PC-3 (cell line): Measurements from ENCODE around the gene ZNF789. TPM values are rescaled to one million over a fixed set of nuclear protein-coding genes. Genes with fewer than 3 reads are reported as not detected.

ENCODE experiments used
- ATAC-seq: fragments of 200-7000 bp; cut with Tn5 transposase; 2 replicates; pipeline ENCODE4 v1.9.1; 2020; ENCODE audit warnings: mild to moderate bottlenecking, moderate library complexity
- BruUV-seq: library from RNA; stranded (reverse); fragments of 400-500 nt; replicated peaks from 2 replicates; lab custom pipeline; 2021; lab: Mats Ljungman, UMichigan
- CTCF ChIA-PET: fragments of 300-600 bp; sonication (Branson Sonifier 250); formaldehyde crosslinking; loops from one replicate; lab custom pipeline; 2022; ENCODE audit warnings: antibody characterized with exemption; lab: Charles Lee
- POLR2A ChIA-PET: fragments of 300-600 bp; sonication (Branson Sonifier 250); formaldehyde crosslinking; loops from one replicate; lab custom pipeline; 2022; ENCODE audit warnings: antibody characterized with exemption; ENCODE audit not compliant: unreplicated experiment; lab: Charles Lee
- DNase-seq: peaks from one replicate; pipeline ENCODE4 v3.0.0-alpha.2; 2015
- H2AFZ ChIP-seq: fragments of 300-600 bp; sonication (generic); 2 replicates; pipeline ENCODE4 v1.6.0; 2016; ENCODE audit warnings: antibody characterized with exemption, low read length
- H3F3A ChIP-seq: fragments of 300-600 bp; sonication (generic); one replicate; pipeline ENCODE4 v1.6.0; 2017; ENCODE audit warnings: antibody characterized with exemption, low read length, control low read depth, mild to moderate bottlenecking; ENCODE audit not compliant: unreplicated experiment
- H3K27ac ChIP-seq: fragments of 300-600 bp; sonication (generic); 2 replicates; pipeline ENCODE4 v1.5.1; 2016; ENCODE audit warnings: mild to moderate bottlenecking, low read length
- H3K27me3 ChIP-seq: fragments of 300-600 bp; sonication (generic); 2 replicates; pipeline ENCODE4 v1.6.1; 2016; ENCODE audit warnings: low read length, mixed read lengths
- H3K36me3 ChIP-seq: fragments of 300-600 bp; sonication (generic); 2 replicates; pipeline ENCODE4 v1.6.1; 2016; ENCODE audit warnings: low read depth, mixed run types, low read length, mixed read lengths
- H3K4me1 ChIP-seq: fragments of 300-600 bp; sonication (generic); 2 replicates; pipeline ENCODE4 v1.5.1; 2016; ENCODE audit warnings: low read length; ENCODE audit not compliant: insufficient read depth
- H3K4me2 ChIP-seq: fragments of 300-600 bp; sonication (generic); 2 replicates; pipeline ENCODE4 v1.6.0; 2016; ENCODE audit warnings: low read length
- H3K4me3 ChIP-seq: fragments of 300-600 bp; sonication (generic); 2 replicates; pipeline ENCODE4 v1.5.1; 2016; ENCODE audit warnings: mild to moderate bottlenecking, low read length, mixed read lengths
- H3K79me2 ChIP-seq: fragments of 300-600 bp; sonication (generic); 2 replicates; pipeline ENCODE4 v1.6.1; 2017; ENCODE audit warnings: low read length, mixed read lengths
- H3K9ac ChIP-seq: fragments of 300-600 bp; sonication (generic); 2 replicates; pipeline ENCODE4 v1.6.0; 2016; ENCODE audit warnings: mild to moderate bottlenecking, low read length
- H3K9me2 ChIP-seq: fragments of 300-600 bp; sonication (generic); replicated peaks from 2 replicates; pipeline ENCODE4 v1.6.1; 2016; ENCODE audit warnings: mixed run types, low read length, mixed read lengths
- H3K9me3 ChIP-seq: fragments of 300-600 bp; sonication (generic); 2 replicates; pipeline ENCODE4 v1.6.1; 2016; ENCODE audit warnings: low read length, mixed read lengths
- H4K20me1 ChIP-seq: fragments of 300-600 bp; sonication (generic); 2 replicates; pipeline ENCODE4 v1.6.1; 2016; ENCODE audit warnings: low read length, mixed read lengths
- EZH2 ChIP-seq: fragments of 300-600 bp; sonication (generic); IDR thresholded peaks from one replicate; pipeline ENCODE4 v1.6.1; 2017; ENCODE audit warnings: antibody characterized with exemption, mild to moderate bottlenecking, low read length; ENCODE audit not compliant: unreplicated experiment
- EZH2phosphoT487 ChIP-seq: fragments of 300-600 bp; sonication (generic); IDR thresholded peaks from 2 replicates; pipeline ENCODE4 v1.6.1; 2018; ENCODE audit warnings: mild to moderate bottlenecking, antibody characterized with exemption, low read length, borderline replicate concordance
- intact Hi-C: fragments of 100-400 bp; cut with micrococcal nuclease; formaldehyde crosslinking; loops from 2 replicates; pipeline ENCODE4 v1.9.0; 2023
- total RNA-seq: library from RNA; depleted of rRNA; stranded (reverse); fragments of >200 nt; gene quantifications from 2 replicates; pipeline ENCODE4 v1.2.3, GENCODE V29; 2014
- TF ChIP-seq, protein P1 (sequence below): fragments of 300-600 bp; sonication (generic); conservative IDR thresholded peaks from 2 replicates; pipeline ENCODE4 v1.5.1; 2017; ENCODE audit warnings: antibody characterized with exemption, low read depth, mild to moderate bottlenecking, low read length

The ZNF789 gene
- total RNA-seq, 1 experiment from 2014 or later = 8.3 TPM

DNA sequence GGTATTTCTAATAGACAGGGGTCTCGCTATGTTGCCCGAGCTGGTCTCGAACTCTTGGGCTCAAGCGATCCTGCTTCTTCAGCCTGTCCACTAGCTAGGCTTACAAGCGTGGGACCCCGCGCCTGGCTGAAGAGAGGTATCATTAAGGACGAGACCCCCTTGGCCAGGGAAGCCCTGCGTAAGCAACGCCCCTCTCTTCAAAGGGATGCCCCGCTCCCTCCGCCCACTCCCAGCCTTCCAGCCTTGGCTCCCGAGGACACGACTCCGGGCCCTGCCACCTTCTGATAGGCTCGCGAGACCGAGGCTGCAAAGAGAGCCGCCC lies 31.6 kb downstream of the ZNF789 start:
- intact Hi-C loops = loop anchor here (2.0 kb wide), 1 partner anchor 49 kb away; the partner anchor contains the start of gene FAM200A
- Histone ChIP-seq H3K9me2 (no peaks in the 10 kb centered on the region), H3K9me3 (no peaks in the 10 kb centered on the region), H3K4me1 (0 out of 2 replicates have a peak, but pooled peaks cover 5% of the 10 kb centered on the region), H3K4me2 (peak overlapping the region; percentile 94), H3K4me3 (peak overlapping the region; percentile 84), H3K36me3 (no peaks in the 10 kb centered on the region), H3K79me2 (peaks cover 48% of the 10 kb centered on the region), H4K20me1 (no peaks in the 10 kb centered on the region), H2AFZ (peak overlapping the region; percentile 75), H3K27me3 (no peaks in the 10 kb centered on the region), H3K9ac (peak overlapping the region; percentile 74), H3F3A (no peaks in the 10 kb centered on the region), H3K27ac (peak overlapping the region; percentile 39; the same call in 1 of the 2 replicates)
- no TSS peak for BruUV-seq
- no peak; the same call in 1 of the 2 replicates for ATAC-seq
- peak; percentile 93 for DNase-seq
- POLR2A ChIA-PET = interaction anchor here (0.6 to 0.7 kb wide), 2 partner anchors 296 to 963 kb away, joined by 3 to 4 read pairs; partner anchors contain the start of gene KPNA7
- TF ChIP-seq EZH2phosphoT487 = no peak
- TF ChIP-seq, protein P1, sequence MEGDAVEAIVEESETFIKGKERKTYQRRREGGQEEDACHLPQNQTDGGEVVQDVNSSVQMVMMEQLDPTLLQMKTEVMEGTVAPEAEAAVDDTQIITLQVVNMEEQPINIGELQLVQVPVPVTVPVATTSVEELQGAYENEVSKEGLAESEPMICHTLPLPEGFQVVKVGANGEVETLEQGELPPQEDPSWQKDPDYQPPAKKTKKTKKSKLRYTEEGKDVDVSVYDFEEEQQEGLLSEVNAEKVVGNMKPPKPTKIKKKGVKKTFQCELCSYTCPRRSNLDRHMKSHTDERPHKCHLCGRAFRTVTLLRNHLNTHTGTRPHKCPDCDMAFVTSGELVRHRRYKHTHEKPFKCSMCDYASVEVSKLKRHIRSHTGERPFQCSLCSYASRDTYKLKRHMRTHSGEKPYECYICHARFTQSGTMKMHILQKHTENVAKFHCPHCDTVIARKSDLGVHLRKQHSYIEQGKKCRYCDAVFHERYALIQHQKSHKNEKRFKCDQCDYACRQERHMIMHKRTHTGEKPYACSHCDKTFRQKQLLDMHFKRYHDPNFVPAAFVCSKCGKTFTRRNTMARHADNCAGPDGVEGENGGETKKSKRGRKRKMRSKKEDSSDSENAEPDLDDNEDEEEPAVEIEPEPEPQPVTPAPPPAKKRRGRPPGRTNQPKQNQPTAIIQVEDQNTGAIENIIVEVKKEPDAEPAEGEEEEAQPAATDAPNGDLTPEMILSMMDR = no peak
- no peak for TF ChIP-seq EZH2
- CTCF ChIA-PET = interaction anchor here (0.5 kb wide), 1 partner anchor 58 kb away, joined by 3 read pairs; no protein-coding TSS in a partner anchor

DNA sequence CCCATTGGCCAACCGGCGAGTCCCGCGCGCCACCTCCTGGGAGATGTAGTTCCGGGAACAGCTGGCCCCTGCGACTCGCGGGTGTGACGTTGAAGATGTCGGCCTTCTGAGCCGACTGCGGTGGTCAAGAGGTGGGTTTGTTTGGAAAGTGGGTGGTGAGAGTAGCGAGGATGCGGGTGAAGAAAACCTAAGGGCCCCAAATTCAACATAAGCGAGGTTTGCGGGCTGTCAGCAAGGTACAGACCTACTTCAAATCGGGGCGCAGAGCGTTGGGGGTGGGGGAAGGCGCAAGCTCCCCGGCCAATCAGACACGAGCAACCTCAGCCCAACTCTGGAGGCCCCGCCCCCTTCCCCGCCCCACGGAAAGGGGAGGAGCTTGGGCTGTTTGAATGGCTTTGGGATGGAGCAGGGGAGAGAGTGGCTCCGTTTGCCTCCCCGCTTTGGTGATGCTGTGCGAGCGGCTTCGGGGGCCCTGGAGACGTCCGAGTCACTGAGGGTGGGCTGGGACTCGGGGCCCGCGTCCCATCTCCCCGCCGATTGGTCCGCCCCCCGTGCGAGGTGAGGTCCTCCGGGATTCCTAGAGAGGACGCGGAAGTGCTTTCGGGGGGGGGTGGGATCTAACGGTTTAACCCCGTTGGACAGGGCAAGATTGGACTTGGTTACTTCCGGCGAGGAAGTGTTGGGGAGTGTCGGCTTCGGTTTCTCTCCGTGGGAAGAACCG lies 32.1 kb downstream of the ZNF789 start, which contains the start of gene ZKSCAN5:
Gene ZKSCAN5 (plus strand): TSS at position 60 of the 721 bp plus-strand sequence. CDS start 1,383 bp downstream, outside the sequence.
- H3K79me2 ChIP-seq = peaks cover 45% of the 10 kb centered on the region
- CTCF ChIA-PET = interaction anchor here (0.5 kb wide), 1 partner anchor 58 kb away, joined by 3 read pairs; no protein-coding TSS in a partner anchor
- no TSS peak for BruUV-seq

More for the DNA sequence above, 32.1 kb downstream of the ZNF789 start, which contains the start of gene ZKSCAN5:
- peak within 1 kb of the TSS; percentile 39 for H3K27ac ChIP-seq
- no peaks in the 10 kb centered on the region for H3K9me2 ChIP-seq
- no peaks in the 10 kb centered on the region for H3K36me3 ChIP-seq
- H3K27me3 ChIP-seq = no peaks in the 10 kb centered on the region
- peak within 1 kb of the TSS; percentile 84 for H3K4me3 ChIP-seq
- no peaks in the 10 kb centered on the region for H3K9me3 ChIP-seq
- TF ChIP-seq EZH2 (no peak), EZH2phosphoT487 (no peak)
- TF ChIP-seq, protein P1 = no peak
- DNase-seq (peak; percentile 85), ATAC-seq (peak; percentile 81)
- POLR2A ChIA-PET = interaction anchor here (0.6 to 0.7 kb wide), 2 partner anchors 297 to 963 kb away, joined by 3 to 4 read pairs; partner anchors contain the start of gene KPNA7
- no peaks in the 10 kb centered on the region for H4K20me1 ChIP-seq
- H3K9ac ChIP-seq = peak within 1 kb of the TSS; percentile 74
- H3F3A ChIP-seq = no peaks in the 10 kb centered on the region
- intact Hi-C loops = loop anchor here (2.0 kb wide), 1 partner anchor 48 kb away; the partner anchor contains the start of gene FAM200A
- H2AFZ ChIP-seq = peak within 1 kb of the TSS; percentile 75
- 0 out of 2 replicates have a peak, but pooled peaks cover 5% of the 10 kb centered on the region for H3K4me1 ChIP-seq
- H3K4me2 ChIP-seq = peak within 1 kb of the TSS; percentile 94
